Loucy (cell line): ENCODE results near the gene MCF2L.

Source experiments
- H2AFZ ChIP-seq: fragments of 200-600 bp; sonication (generic); 2 replicates; pipeline ENCODE4 v1.6.0; 2016; ENCODE audit warnings: antibody characterized with exemption, mild to moderate bottlenecking, low read length, moderate library complexity
- H3F3A ChIP-seq: fragments of 200-600 bp; 2 replicates; pipeline ENCODE4 v1.6.0; 2016; ENCODE audit warnings: antibody characterized with exemption, low read depth, mild to moderate bottlenecking
- H3K27me3 ChIP-seq: fragments of 200-600 bp; sonication (generic); 2 replicates; pipeline ENCODE4 v1.6.1; 2014; ENCODE audit warnings: low read length, mild to moderate bottlenecking; ENCODE audit not compliant: insufficient read depth, poor library complexity, severe bottlenecking
- H3K36me3 ChIP-seq: fragments of 200-600 bp; sonication (generic); 2 replicates; pipeline ENCODE4 v1.6.1; 2016; ENCODE audit warnings: low read length; ENCODE audit not compliant: insufficient read depth
- H3K4me1 ChIP-seq: fragments of 200-600 bp; sonication (generic); 2 replicates; pipeline ENCODE4 v1.5.1; 2014; ENCODE audit warnings: low read length, mild to moderate bottlenecking; ENCODE audit not compliant: insufficient read depth, poor library complexity, severe bottlenecking
- H3K4me2 ChIP-seq: fragments of 200-600 bp; sonication (generic); 2 replicates; pipeline ENCODE4 v1.6.0; 2014; ENCODE audit warnings: antibody characterized with exemption, low read length, low read depth, mild to moderate bottlenecking; ENCODE audit not compliant: poor library complexity, severe bottlenecking
- H3K4me3 ChIP-seq: fragments of 200-600 bp; sonication (generic); 2 replicates; pipeline ENCODE4 v1.5.1; 2014; ENCODE audit warnings: low read length, mild to moderate bottlenecking, mixed read lengths; ENCODE audit not compliant: poor library complexity, severe bottlenecking
- H3K79me2 ChIP-seq: fragments of 200-600 bp; sonication (generic); 2 replicates; pipeline ENCODE4 v1.6.1; 2014; ENCODE audit warnings: low read length; ENCODE audit not compliant: insufficient read depth
- H3K9ac ChIP-seq: fragments of 200-600 bp; sonication (generic); 2 replicates; pipeline ENCODE4 v1.6.0; 2014; ENCODE audit warnings: mild to moderate bottlenecking, low read depth, low read length, moderate library complexity; ENCODE audit not compliant: poor library complexity, severe bottlenecking
- H3K9me2 ChIP-seq: fragments of 200-600 bp; sonication (generic); replicated peaks from 2 replicates; pipeline ENCODE4 v1.6.1; 2016; ENCODE audit warnings: low read depth, low read length, mixed read lengths
- H3K9me3 ChIP-seq: fragments of 200-600 bp; sonication (generic); 2 replicates; pipeline ENCODE4 v1.6.1; 2014; ENCODE audit warnings: mild to moderate bottlenecking, antibody characterized with exemption, low read length, low read depth; ENCODE audit not compliant: insufficient read depth
- H4K20me1 ChIP-seq: fragments of 200-600 bp; sonication (generic); 2 replicates; pipeline ENCODE4 v1.6.0; 2014; ENCODE audit warnings: antibody characterized with exemption, low read length, mild to moderate bottlenecking; ENCODE audit not compliant: insufficient read depth, poor library complexity, severe bottlenecking
- CTCF ChIP-seq: fragments of 200-600 bp; sonication (generic); conservative IDR thresholded peaks from 2 replicates; pipeline ENCODE4 v1.5.1; 2014; ENCODE audit warnings: mild to moderate bottlenecking, antibody characterized with exemption, low read length
- EZH2phosphoT487 ChIP-seq: fragments of 200-600 bp; IDR thresholded peaks from 2 replicates; pipeline ENCODE4 v1.6.1; 2018; ENCODE audit warnings: antibody characterized with exemption, mild to moderate bottlenecking, moderate library complexity, borderline replicate concordance

The MCF2L gene

GRCh38 chr13:112928972-112929782 is 39.8 kb upstream of the MCF2L start:
- no peak overlapping the region for H3K4me2 ChIP-seq
- TF ChIP-seq EZH2phosphoT487 (no peak), CTCF (no peak)

DNA sequence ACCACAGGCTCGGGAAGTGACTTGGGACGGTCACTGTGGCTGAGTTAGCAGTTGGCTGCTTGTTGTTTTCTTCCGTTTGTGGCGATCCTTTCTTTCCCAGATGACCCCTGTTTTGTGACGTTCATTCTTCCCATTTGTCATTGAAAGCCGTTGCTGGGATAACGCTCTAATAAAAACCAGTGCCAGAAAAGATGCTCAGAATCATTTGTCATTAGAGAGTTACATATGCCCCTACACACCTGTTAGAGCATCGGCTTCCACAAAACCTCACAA is 39.3 kb upstream of the MCF2L start:
- Histone ChIP-seq H3K9me3 (no peaks in the 10 kb centered on the region), H3F3A (no peaks in the 10 kb centered on the region), H3K4me1 (no peaks in the 10 kb centered on the region), H3K9me2 (no peaks in the 10 kb centered on the region), H3K4me2 (no peak overlapping the region), H3K79me2 (no peaks in the 10 kb centered on the region), H3K27me3 (no peaks in the 10 kb centered on the region), H3K9ac (no peak overlapping the region), H4K20me1 (no peaks in the 10 kb centered on the region), H3K4me3 (no peak overlapping the region), H2AFZ (no peak overlapping the region), H3K36me3 (no peaks in the 10 kb centered on the region)
- TF ChIP-seq CTCF (no peak), EZH2phosphoT487 (no peak)

More at GRCh38 chr13:112928972-112929782, 39.8 kb upstream of the MCF2L start:
- H4K20me1 ChIP-seq = no peaks in the 10 kb centered on the region
- H3K36me3 ChIP-seq = no peaks in the 10 kb centered on the region
- no peaks in the 10 kb centered on the region for H3K27me3 ChIP-seq
- no peaks in the 10 kb centered on the region for H3F3A ChIP-seq
- H3K4me1 ChIP-seq = no peaks in the 10 kb centered on the region
- H2AFZ ChIP-seq = no peak overlapping the region
- H3K9ac ChIP-seq = no peak overlapping the region
- H3K9me3 ChIP-seq = no peaks in the 10 kb centered on the region
- no peak overlapping the region for H3K4me3 ChIP-seq
- no peaks in the 10 kb centered on the region for H3K79me2 ChIP-seq
- no peaks in the 10 kb centered on the region for H3K9me2 ChIP-seq

GRCh38 chr13:112930192-112930591 is 38.8 kb upstream of the MCF2L start:
- TF ChIP-seq CTCF = no peak
- no peak for TF ChIP-seq EZH2phosphoT487
- Histone ChIP-seq H4K20me1 (no peaks in the 10 kb centered on the region), H2AFZ (no peak overlapping the region), H3K9me3 (no peaks in the 10 kb centered on the region), H3F3A (no peaks in the 10 kb centered on the region), H3K36me3 (no peaks in the 10 kb centered on the region), H3K9me2 (no peaks in the 10 kb centered on the region), H3K79me2 (no peaks in the 10 kb centered on the region), H3K4me1 (no peaks in the 10 kb centered on the region), H3K4me3 (no peak overlapping the region), H3K9ac (no peak overlapping the region), H3K4me2 (no peak overlapping the region), H3K27me3 (no peaks in the 10 kb centered on the region)
